Iris pigment epithelial cell (primary cell): ENCODE results near the gene ZFYVE26.
A peak's percentile ranks its signal among the peaks of the same experiment; 100 is the strongest.

Source experiments
- DNase-seq: peaks from one replicate; pipeline ENCODE4 v3.0.0-alpha.2; 2011; ENCODE audit warnings: low read depth

ZFYVE26 gene

GRCh38 chr14:67815573-67816225 is 691 bp downstream of the ZFYVE26 start:
- DNase-seq, result peak; percentile 81

- DNase-seq, result no peak
Observed at GRCh38 chr14:67814821-67815220, 1.6 kb downstream of the ZFYVE26 start.

GRCh38 chr14:67806246-67806645 is 10.1 kb downstream of the ZFYVE26 start:
- no peak for DNase-seq

- no peak for DNase-seq
Observed at GRCh38 chr14:67800743-67801142, 15.6 kb downstream of the ZFYVE26 start.

GRCh38 chr14:67798731-67799130 is 17.7 kb downstream of the ZFYVE26 start:
- DNase-seq, result no peak

- DNase-seq, result no peak
Observed at GRCh38 chr14:67787673-67788072, 28.7 kb downstream of the ZFYVE26 start.

GRCh38 chr14:67785270-67786109 is 30.9 kb downstream of the ZFYVE26 start:
- no peak for DNase-seq

- DNase-seq, result no peak
Observed at GRCh38 chr14:67784244-67784823, 32.1 kb downstream of the ZFYVE26 start.

GRCh38 chr14:67782090-67782489 is 34.3 kb downstream of the ZFYVE26 start:
- no peak for DNase-seq

- no peak for DNase-seq
Observed at GRCh38 chr14:67778792-67779191, 37.6 kb downstream of the ZFYVE26 start.

- DNase-seq, result no peak
Observed at GRCh38 chr14:67776653-67777322, 39.6 kb downstream of the ZFYVE26 start.

GRCh38 chr14:67773844-67774377 is 42.5 kb downstream of the ZFYVE26 start:
- no peak for DNase-seq

- DNase-seq, result no peak
Observed at GRCh38 chr14:67768219-67768618, 48.2 kb downstream of the ZFYVE26 start.

- no peak for DNase-seq
Observed at GRCh38 chr14:67766035-67766680, 50.2 kb downstream of the ZFYVE26 start.

GRCh38 chr14:67765192-67765834 is 51.1 kb downstream of the ZFYVE26 start:
- DNase-seq, result no peak

GRCh38 chr14:67764496-67764895 is 51.9 kb downstream of the ZFYVE26 start:
- no peak for DNase-seq

- DNase-seq, result no peak
Observed at GRCh38 chr14:67763158-67763822, 53.1 kb downstream of the ZFYVE26 start.

GRCh38 chr14:67762051-67762450 is 54.3 kb downstream of the ZFYVE26 start:
- DNase-seq, result no peak

- no peak for DNase-seq
Observed at GRCh38 chr14:67759916-67760315, 56.5 kb downstream of the ZFYVE26 start.

GRCh38 chr14:67757175-67757574 is 59.2 kb downstream of the ZFYVE26 start:
- no peak for DNase-seq

- DNase-seq, result no peak
Observed at GRCh38 chr14:67756496-67756895, 59.9 kb downstream of the ZFYVE26 start.
